Mesodermal cell (in vitro differentiated cells): ENCODE measurements around the gene GALNT2.

Experiments used
- H3K27ac ChIP-seq: 2 replicates; pipeline ENCODE4 v1.7.0; 2013; ENCODE audit warnings: mild to moderate bottlenecking, low read depth, low read length, moderate library complexity; ENCODE audit not compliant: severe bottlenecking
- H3K36me3 ChIP-seq: 2 replicates; pipeline ENCODE4 v1.7.1; 2013; ENCODE audit warnings: mild to moderate bottlenecking, low read length, moderate library complexity; ENCODE audit not compliant: control insufficient read depth, insufficient read depth
- H3K4me1 ChIP-seq: one replicate; pipeline ENCODE4 v1.7.1; 2013; ENCODE audit warnings: mild to moderate bottlenecking, low read length; ENCODE audit not compliant: insufficient read depth, control insufficient read depth, poor library complexity, severe bottlenecking
- H3K4me3 ChIP-seq: 2 replicates; pipeline ENCODE4 v1.7.0; 2013; ENCODE audit warnings: low read length, control low read depth, mild to moderate bottlenecking; ENCODE audit not compliant: insufficient read depth, poor library complexity, severe bottlenecking; ENCODE audit errors: extremely low read depth
- H3K9me3 ChIP-seq: 2 replicates; pipeline ENCODE4 v1.7.1; 2013; ENCODE audit warnings: mild to moderate bottlenecking, low read length, moderate library complexity; ENCODE audit not compliant: control insufficient read depth
- WGBS, 2 experiments: methylation state at CpG; one replicate each; pipeline ENCODE4 v1.1.5; 2013; ENCODE audit warnings: missing lambda C conversion rate in 2 of 2; ENCODE audit not compliant: insufficient coverage in 2 of 2; 5-methylcytosine and 5-hydroxymethylcytosine counted together

GALNT2 gene

DNA sequence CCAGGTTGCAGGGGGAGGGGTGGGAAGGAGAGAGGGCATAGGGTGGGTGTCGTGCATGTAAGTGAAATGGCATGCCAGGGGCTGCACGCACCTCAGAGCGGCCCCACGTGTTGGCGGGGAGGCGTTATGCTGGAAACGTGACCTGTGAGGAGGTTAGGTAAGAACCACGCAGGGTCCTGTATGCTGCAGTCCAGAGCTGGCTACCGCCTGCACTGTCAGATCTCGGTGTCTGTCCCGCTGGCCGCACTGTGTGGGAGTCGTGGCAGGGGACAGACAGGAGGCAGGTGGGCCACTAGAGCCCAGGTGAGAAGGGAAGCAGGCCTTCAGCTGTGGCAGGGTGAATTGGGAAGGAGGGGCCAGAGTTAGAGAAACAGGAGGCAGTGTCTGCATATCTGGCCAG, 79.7 kb downstream of the GALNT2 start:
- H3K36me3 ChIP-seq: peaks cover 4% of the 10 kb centered on the region
- H3K27ac ChIP-seq: no peak overlapping the region
- H3K9me3 ChIP-seq: no peaks in the 10 kb centered on the region
- H3K4me3 ChIP-seq: no peak overlapping the region
- 97 to 99% methylated on average over 13 of the region's 13 CpGs for WGBS, 2 experiments
- H3K4me1 ChIP-seq: peaks cover 13% of the 10 kb centered on the region

DNA sequence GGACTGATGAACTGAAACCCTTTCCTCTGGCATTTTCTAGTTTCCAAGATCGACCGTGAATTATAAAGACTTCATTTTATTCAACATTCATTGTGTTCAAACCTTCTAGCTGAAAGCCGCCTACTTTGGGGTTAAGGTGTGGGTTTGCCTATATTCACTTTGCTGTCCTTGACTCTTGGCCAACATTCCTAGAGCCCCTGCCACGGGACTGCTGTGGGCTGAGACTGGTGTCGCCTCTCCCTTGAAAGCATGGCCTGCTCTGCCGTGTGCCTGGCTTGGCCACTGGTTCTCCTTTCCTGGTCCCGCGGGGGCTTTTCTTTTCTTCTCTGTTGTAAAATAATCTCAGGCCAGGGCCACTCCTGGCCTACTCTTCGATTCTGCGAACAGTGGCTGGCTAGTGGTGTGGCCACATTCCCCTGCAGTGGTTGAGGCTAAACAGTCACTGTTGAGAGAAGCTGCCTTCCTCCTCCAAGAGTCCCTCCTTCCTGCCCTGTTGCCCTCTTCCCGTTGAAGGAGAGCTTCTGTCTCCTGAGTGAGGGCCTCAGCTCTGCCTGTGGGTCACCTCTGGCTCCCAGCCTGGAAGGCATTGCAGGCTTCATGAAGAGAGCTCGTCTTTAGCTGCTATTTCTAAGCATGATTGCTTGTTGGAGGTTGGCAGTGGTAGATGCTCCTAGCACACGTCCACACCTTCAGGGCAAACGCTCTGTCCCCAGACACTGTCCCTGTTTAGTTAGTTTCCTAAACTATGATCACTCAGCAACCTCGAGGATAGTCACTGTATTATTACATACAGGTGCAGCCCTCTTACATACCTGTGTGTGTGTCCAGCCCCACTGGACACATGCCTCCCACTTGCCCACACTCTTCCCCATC, 80.5 kb downstream of the GALNT2 start:
- no peak overlapping the region for H3K27ac ChIP-seq

DNA sequence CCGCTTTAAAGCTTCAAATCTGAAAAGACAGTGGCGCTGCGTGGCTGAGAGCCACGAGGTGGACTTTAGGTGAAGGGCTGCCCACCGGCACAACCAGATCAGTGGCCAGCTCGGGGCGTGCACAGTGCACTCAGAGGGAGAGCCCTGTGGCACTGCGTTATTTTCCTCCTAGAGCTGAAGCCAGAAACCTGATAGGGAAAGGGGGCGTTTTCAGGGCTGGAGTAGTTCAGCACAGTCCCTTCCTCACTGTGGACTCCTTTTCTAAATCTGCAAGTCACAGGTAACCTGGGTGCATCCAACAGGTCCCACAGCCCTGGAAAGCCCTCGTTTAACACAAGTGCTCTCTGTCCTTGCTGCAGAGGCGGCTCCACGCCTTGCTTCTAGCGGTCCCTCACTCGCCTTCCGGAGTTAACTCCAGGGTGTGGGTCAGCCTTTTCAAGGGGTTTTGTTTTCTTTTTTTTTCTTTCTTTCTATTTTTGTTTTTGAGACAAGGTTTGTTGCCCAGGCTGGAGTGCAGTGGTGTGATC, 81.2 kb downstream of the GALNT2 start:
- 92 to 95% methylated on average over 11 to 12 of the region's 15 CpGs for WGBS, 2 experiments
- Histone ChIP-seq H3K4me3 (no peak overlapping the region), H3K9me3 (no peaks in the 10 kb centered on the region), H3K4me1 (peaks cover 3% of the 10 kb centered on the region), H3K27ac (no peak overlapping the region), H3K36me3 (peaks cover 4% of the 10 kb centered on the region)

More for the DNA sequence above, 80.5 kb downstream of the GALNT2 start:
- 79 to 84% methylated on average over 10 to 11 of the region's 15 CpGs for WGBS, 2 experiments
- Histone ChIP-seq H3K9me3 (no peaks in the 10 kb centered on the region), H3K36me3 (peaks cover 4% of the 10 kb centered on the region), H3K4me1 (peaks cover 9% of the 10 kb centered on the region), H3K4me3 (no peak overlapping the region)

DNA sequence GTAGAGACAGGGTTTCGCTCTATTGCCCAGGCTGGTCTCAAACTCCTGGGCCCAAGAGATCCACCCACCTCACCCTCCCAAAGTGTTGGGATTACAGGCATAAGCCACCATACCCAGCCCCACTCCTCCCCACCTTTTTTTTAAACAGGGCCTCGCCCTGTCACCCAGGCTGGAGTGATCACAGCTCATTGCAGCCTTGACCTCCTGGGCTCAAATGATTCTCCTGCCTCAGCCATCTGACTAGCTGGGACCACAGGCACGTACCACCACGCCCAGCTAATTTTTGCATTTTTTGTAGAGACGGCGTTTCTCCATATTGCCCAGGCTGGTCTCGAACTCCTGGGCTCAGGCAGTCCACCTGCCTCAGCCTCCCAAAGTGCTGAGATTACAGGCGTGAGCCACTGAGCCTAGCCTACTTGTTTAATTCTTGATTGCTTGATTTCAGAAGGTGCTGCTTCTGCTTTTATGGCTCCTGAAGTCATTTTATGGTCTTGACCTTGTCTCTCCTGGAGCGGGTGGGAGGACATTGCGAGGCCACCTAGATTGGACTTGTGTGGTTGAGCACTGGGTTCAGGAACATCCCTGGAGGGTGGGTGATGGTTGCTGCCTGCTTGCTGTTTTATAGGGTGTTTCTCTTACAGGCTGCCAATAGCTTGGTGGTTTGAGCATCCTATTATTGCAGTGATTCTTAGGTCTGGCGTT, 81.9 kb downstream of the GALNT2 start:
- no peak overlapping the region for H3K4me3 ChIP-seq
- H3K27ac ChIP-seq: no peak overlapping the region
- no peaks in the 10 kb centered on the region for H3K9me3 ChIP-seq
- 92 to 93% methylated on average over 10 to 11 of the region's 11 CpGs for WGBS, 2 experiments
- peaks cover 3% of the 10 kb centered on the region for H3K4me1 ChIP-seq
- peaks cover 4% of the 10 kb centered on the region for H3K36me3 ChIP-seq

DNA sequence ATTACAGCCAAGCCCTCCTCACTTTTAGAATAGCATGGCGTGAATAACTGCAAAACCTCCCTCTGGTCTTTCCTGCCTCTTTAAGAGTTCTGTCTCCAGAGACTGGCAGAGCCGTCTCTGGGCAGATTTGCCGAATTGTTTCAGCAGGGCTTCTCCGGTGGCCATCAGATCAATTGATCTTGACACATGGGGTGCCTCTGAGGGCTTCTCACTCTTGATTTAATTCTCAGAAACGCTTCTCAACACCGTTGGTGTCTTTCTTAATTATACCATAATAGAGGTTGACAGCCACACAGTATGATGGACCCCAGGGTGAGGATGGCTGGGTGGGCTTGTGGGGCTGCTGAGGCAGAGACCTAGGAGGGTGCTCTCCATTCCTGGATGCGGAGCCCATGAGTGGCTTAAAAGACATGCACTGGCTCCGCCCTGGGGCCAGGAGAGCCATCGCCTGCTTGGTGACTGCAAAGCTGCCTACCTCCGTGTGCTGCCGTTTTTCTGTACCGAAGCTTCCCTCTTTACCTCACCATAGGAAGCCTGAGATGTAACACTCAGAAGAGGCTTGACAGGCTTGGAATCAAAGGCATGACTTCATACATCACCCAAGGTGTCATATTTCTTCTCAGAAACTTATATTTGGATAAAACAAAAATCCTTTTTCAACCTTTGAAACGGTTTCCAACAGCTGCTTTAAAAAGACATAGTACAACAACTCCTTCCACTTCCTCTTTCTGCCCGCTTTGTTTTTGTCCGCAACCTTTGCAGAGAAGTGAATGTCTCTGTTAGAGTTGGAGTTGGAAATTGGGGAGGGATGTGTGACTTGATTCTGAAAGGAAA, 82.9 kb downstream of the GALNT2 start:
- 64 to 69% methylated on average over 10 to 11 of the region's 15 CpGs for WGBS, 2 experiments
- Histone ChIP-seq H3K9me3 (no peaks in the 10 kb centered on the region), H3K36me3 (peaks cover 4% of the 10 kb centered on the region), H3K4me3 (no peak overlapping the region), H3K27ac (no peak overlapping the region), H3K4me1 (peaks cover 3% of the 10 kb centered on the region)

DNA sequence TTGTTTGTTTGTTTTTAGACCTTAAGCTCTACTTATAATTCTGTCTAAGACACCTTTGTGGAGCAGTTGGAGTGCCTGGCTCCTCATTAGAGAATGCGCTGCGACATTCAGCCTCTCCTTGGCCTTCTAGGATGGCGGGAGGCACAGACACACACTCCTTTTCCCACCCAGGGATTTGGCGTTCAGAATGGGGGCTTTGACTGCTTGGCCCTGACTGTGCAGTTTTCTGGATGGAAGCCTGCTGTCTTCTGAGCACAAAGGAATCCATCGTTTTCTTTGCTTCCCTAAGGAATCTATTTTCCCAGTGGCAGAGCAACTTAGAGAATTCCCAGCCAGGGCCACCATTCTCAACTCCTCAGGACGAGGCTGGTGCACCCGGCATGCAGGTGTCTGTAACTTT, 83.6 kb downstream of the GALNT2 start:
- 85 to 94% methylated on average over 4 to 7 of the region's 7 CpGs for WGBS, 2 experiments
- no peak overlapping the region for H3K4me3 ChIP-seq
- H3K36me3 ChIP-seq: peaks cover 4% of the 10 kb centered on the region
- H3K9me3 ChIP-seq: no peaks in the 10 kb centered on the region
- peaks cover 6% of the 10 kb centered on the region for H3K4me1 ChIP-seq
- no peak overlapping the region for H3K27ac ChIP-seq

DNA sequence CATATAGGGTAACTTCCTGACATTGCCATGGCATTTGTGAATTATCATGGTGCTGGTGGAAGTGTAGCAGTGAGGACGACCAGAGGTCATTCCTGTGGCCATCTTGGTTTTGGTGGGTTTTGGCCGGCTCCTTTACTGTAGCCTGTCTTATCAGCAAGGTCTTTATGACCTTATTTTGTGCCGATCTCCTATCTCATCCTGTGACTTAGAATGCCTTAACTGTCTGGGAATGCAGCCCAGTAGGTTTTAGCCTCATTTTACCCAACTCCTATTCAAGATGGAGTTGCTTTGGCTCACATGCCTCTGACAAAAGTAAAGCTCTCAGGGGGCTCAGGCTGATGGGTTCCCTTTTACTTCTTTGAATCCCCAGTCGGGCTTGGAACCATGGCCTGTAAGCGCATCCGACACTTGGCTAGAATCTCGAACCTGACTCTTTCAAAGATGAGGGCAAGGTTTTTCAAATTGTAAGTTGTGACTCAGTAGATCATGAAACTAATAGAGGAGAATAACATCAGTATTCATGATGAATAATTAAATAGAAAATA, 85.0 kb downstream of the GALNT2 start:
- Histone ChIP-seq H3K4me1 (peaks cover 2% of the 10 kb centered on the region), H3K9me3 (no peaks in the 10 kb centered on the region), H3K4me3 (no peak overlapping the region), H3K27ac (no peak overlapping the region), H3K36me3 (peaks cover 4% of the 10 kb centered on the region)
- WGBS, 2 experiments: 94% methylated on average over 7 of the region's 7 CpGs

DNA sequence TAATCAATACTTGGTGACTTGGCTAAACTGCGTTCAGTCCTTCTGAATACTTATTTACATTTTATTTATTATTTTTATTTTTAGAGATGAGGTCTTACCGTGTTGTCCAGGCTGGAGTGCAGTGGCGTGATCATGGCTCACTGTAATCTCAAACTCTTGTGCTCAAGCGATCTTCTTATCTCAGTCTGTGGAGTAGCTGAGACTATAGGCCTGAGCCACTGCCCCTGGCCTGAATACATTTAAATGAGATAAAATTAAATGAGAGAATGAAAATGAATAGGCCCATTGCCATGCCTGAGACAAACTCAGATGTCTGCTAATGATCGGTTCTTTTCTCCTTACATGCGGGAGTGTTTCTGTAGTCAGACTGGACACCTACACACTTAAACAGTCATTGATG, 86.0 kb downstream of the GALNT2 start:
- no peak overlapping the region for H3K4me3 ChIP-seq
- no peaks in the 10 kb centered on the region for H3K9me3 ChIP-seq
- peak overlapping the region; percentile 3 for H3K27ac ChIP-seq
- peaks cover 2% of the 10 kb centered on the region for H3K4me1 ChIP-seq
- peaks cover 4% of the 10 kb centered on the region for H3K36me3 ChIP-seq
- 90 to 93% methylated on average over 3 to 5 of the region's 6 CpGs for WGBS, 2 experiments

DNA sequence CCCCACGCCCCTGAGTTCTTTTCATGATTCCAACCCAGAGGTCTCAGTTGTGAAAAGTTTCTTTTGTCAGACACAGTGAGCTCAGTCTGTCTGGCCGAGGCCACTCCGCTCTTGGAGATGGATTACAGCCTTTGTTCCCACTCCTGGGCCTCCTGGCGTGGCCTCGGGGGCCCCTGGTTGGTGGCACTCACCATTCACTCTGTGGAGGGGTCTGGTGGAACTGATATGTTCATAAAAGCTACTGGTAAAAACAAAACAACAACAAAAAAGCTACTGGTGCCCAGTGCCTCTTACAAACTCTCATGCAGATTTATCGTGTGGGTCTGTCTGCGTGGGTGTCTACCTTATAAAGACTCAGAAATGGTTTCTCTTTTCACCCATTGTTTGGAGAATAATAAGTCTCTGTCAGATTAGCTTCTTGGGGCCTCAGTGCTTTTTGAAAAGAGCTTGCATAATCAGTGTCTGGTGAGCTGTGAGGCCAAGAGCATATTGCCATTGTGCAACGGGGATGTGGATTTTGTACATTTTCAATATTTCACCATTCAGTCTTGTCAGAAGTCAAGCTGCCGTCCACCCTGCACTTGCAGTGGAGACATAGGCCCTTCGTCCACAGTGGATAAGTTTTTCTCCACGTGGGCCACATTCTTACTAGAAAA, 86.7 kb downstream of the GALNT2 start:
- no peaks in the 10 kb centered on the region for H3K9me3 ChIP-seq
- no peak overlapping the region for H3K4me3 ChIP-seq
- H3K27ac ChIP-seq: peak overlapping the region; percentile 17
- WGBS, 2 experiments: 82 to 88% methylated on average over 6 to 7 of the region's 11 CpGs
- peaks cover 2% of the 10 kb centered on the region for H3K4me1 ChIP-seq
- H3K36me3 ChIP-seq: peaks cover 4% of the 10 kb centered on the region

DNA sequence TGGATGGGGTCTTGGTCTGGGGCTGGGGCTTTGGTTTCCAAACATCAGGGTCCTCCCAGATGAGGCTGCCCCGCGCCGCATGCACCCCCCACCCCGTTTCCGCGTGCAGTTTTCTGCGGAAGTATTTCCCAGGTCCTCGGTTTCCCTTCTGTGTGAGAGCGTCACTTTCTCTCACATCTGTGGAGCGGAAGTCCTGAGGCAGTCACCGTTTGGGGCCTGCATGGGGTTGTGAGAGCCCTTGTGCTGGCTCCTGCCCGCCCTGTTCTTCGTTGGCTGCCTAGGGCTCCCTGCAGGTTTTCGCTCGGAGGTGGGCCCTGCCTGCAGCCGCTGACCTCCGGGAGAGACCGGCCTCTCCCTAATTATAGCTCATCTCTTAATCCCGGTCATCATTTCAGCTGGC, 88.0 kb downstream of the GALNT2 start:
- H3K36me3 ChIP-seq: peaks cover 4% of the 10 kb centered on the region
- peaks cover 2% of the 10 kb centered on the region for H3K4me1 ChIP-seq
- WGBS, 2 experiments: 91 to 92% methylated on average over 17 to 18 of the region's 19 CpGs
- no peak overlapping the region for H3K27ac ChIP-seq
- no peaks in the 10 kb centered on the region for H3K9me3 ChIP-seq
- no peak overlapping the region for H3K4me3 ChIP-seq
